HEK293T (cell line): Measurements from ENCODE around the gene MYRF.

Source experiments
- BHLHE40 ChIP-seq: fragments of 450-650 bp; IDR thresholded peaks from 2 replicates; pipeline ENCODE4 v1.6.1; 2016; ENCODE audit warnings: mild to moderate bottlenecking, moderate library complexity, borderline replicate concordance
- ELF4 ChIP-seq: fragments of 450-650 bp; IDR thresholded peaks from 2 replicates; pipeline ENCODE4 v1.6.1; 2017; ENCODE audit warnings: antibody characterized with exemption
- FOXA1 ChIP-seq: fragments of 450-650 bp; IDR thresholded peaks from 2 replicates; pipeline ENCODE4 v1.6.1; 2016; ENCODE audit warnings: mild to moderate bottlenecking
- FOXM1 ChIP-seq: fragments of 450-650 bp; IDR thresholded peaks from 2 replicates; pipeline ENCODE4 v1.6.1; 2017; ENCODE audit warnings: mild to moderate bottlenecking, borderline replicate concordance
- L3MBTL2 ChIP-seq: fragments of 450-650 bp; conservative IDR thresholded peaks from 2 replicates; pipeline ENCODE4 v1.6.1; 2016; ENCODE audit warnings: mild to moderate bottlenecking
- SP1 ChIP-seq: fragments of 450-650 bp; IDR thresholded peaks from 2 replicates; pipeline ENCODE4 v1.6.1; 2017
- SUZ12 ChIP-seq: fragments of 450-650 bp; IDR thresholded peaks from 2 replicates; pipeline ENCODE4 v1.6.1; 2016; ENCODE audit warnings: mild to moderate bottlenecking
- TARDBP ChIP-seq: fragments of 450-650 bp; IDR thresholded peaks from 2 replicates; pipeline ENCODE4 v1.6.1; 2016
- ZNF384 ChIP-seq: fragments of 450-650 bp; IDR thresholded peaks from 2 replicates; pipeline ENCODE4 v1.6.1; 2016

GRCh38 chr11:61830237-61831105, 78.0 kb downstream of the MYRF start:
- TF ChIP-seq BHLHE40 (no peak), ELF4 (no peak), FOXM1 (no peak), FOXA1 (no peak), TARDBP (no peak), SP1 (no peak), L3MBTL2 (no peak), ZNF384 (no peak), SUZ12 (no peak)
